HEK293T (cell line): ENCODE data around the gene COL5A1.

ENCODE experiments used
- BHLHE40 ChIP-seq: fragments of 450-650 bp; IDR thresholded peaks from 2 replicates; pipeline ENCODE4 v1.6.1; 2016; ENCODE audit warnings: mild to moderate bottlenecking, moderate library complexity, borderline replicate concordance
- CTBP1 ChIP-seq: fragments of 450-650 bp; IDR thresholded peaks from 2 replicates; pipeline ENCODE4 v1.6.1; 2016; ENCODE audit warnings: borderline replicate concordance
- ELF4 ChIP-seq: fragments of 450-650 bp; IDR thresholded peaks from 2 replicates; pipeline ENCODE4 v1.6.1; 2017; ENCODE audit warnings: antibody characterized with exemption
- FOXA1 ChIP-seq: fragments of 450-650 bp; IDR thresholded peaks from 2 replicates; pipeline ENCODE4 v1.6.1; 2016; ENCODE audit warnings: mild to moderate bottlenecking
- FOXM1 ChIP-seq: fragments of 450-650 bp; IDR thresholded peaks from 2 replicates; pipeline ENCODE4 v1.6.1; 2017; ENCODE audit warnings: mild to moderate bottlenecking, borderline replicate concordance
- HDGF ChIP-seq: fragments of 450-650 bp; IDR thresholded peaks from 2 replicates; pipeline ENCODE4 v1.6.1; 2017; ENCODE audit warnings: antibody characterized with exemption, borderline replicate concordance
- NFRKB ChIP-seq: fragments of 450-650 bp; IDR thresholded peaks from 2 replicates; pipeline ENCODE4 v1.6.1; 2016; ENCODE audit warnings: mild to moderate bottlenecking, moderate library complexity
- PKNOX1 ChIP-seq: fragments of 450-650 bp; IDR thresholded peaks from 2 replicates; pipeline ENCODE4 v1.6.1; 2016
- SP1 ChIP-seq: fragments of 450-650 bp; IDR thresholded peaks from 2 replicates; pipeline ENCODE4 v1.6.1; 2017
- TARDBP ChIP-seq: fragments of 450-650 bp; IDR thresholded peaks from 2 replicates; pipeline ENCODE4 v1.6.1; 2016
- ZNF384 ChIP-seq: fragments of 450-650 bp; IDR thresholded peaks from 2 replicates; pipeline ENCODE4 v1.6.1; 2016

DNA sequence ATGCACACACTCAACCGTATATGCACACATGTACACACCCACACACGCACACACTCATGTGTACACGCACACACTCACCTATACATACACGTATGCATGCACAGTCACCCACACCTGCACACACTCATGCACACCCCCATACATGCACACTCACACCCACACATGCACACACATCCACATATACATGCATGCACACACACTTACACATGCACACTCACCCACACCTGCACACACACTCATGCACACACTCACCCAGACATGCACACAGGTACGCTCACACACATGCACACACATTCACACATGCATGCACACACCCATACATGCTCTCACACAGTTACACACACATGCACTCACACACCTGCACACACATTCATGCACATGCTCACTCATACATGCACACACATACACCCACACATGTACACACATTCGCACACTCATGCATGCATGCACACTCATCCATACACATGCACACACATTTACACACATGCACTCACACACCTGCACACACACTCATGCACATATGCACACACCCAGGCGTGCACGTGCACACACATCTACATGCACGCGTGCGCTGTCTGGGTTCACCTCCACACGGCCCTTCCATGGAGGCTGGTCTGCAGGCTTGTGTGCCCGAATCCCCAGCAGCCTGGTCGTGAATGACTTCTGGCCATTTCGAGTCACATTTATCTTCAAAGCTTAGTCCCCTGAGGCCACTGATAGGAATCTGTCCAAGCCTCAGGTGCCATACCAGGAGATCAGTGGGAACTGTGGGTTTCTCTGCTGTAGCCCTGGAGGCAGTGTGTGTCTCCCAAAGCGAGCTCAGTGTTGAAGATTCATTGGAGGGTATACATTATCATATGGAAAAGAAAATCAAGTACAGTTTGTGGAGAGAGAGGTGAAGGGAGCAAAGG lies 103.0 kb downstream of the COL5A1 start:
- no peak for TF ChIP-seq BHLHE40
- no peak for TF ChIP-seq FOXA1
- no peak for TF ChIP-seq FOXM1
- TF ChIP-seq SP1 = no peak
- TF ChIP-seq ZNF384 = no peak
- TF ChIP-seq CTBP1 = no peak
- TF ChIP-seq TARDBP = no peak
- no peak for TF ChIP-seq PKNOX1
- no peak for TF ChIP-seq ELF4
- TF ChIP-seq NFRKB = no peak
- TF ChIP-seq HDGF = no peak
